Measurements from ENCODE around the gene ZBTB16.

The ZBTB16 gene

GRCh38 chr11:114254571-114255146 is 195.1 kb downstream of the ZBTB16 start:
- no peak for DNase-seq

- DNase-seq = no peak
Measured at GRCh38 chr11:114255289-114255688, 195.8 kb downstream of the ZBTB16 start.

GRCh38 chr11:114256176-114256966 is 196.9 kb downstream of the ZBTB16 start:
- DNase-seq = no peak

GRCh38 chr11:114256967-114257286 is 197.4 kb downstream of the ZBTB16 start:
- no peak for DNase-seq

- no peak for DNase-seq
Measured at GRCh38 chr11:114257621-114258558, 198.4 kb downstream of the ZBTB16 start.

- DNase-seq = no peak
Measured at GRCh38 chr11:114258696-114259095, 199.2 kb downstream of the ZBTB16 start.

- no peak for DNase-seq
Measured at GRCh38 chr11:114259124-114259526, 199.6 kb downstream of the ZBTB16 start.

- DNase-seq = no peak
Measured at GRCh38 chr11:114259551-114259983, 200.1 kb downstream of the ZBTB16 start.

- no peak for DNase-seq
Measured at GRCh38 chr11:114260077-114260476, 200.6 kb downstream of the ZBTB16 start.

- no peak for DNase-seq
Measured at GRCh38 chr11:114260483-114260882, 201.0 kb downstream of the ZBTB16 start.

- no peak for DNase-seq
Measured at GRCh38 chr11:114261791-114262190, 202.3 kb downstream of the ZBTB16 start.

GRCh38 chr11:114262681-114263512 is 203.4 kb downstream of the ZBTB16 start:
- DNase-seq = no peak

GRCh38 chr11:114263513-114264170 is 204.1 kb downstream of the ZBTB16 start:
- DNase-seq = no peak

GRCh38 chr11:114264381-114264780 is 204.9 kb downstream of the ZBTB16 start:
- no peak for DNase-seq

GRCh38 chr11:114265122-114265878 is 205.8 kb downstream of the ZBTB16 start:
- no peak for DNase-seq

- no peak for DNase-seq
Measured at GRCh38 chr11:114269498-114269897, 210.0 kb downstream of the ZBTB16 start.

- DNase-seq = no peak
Measured at GRCh38 chr11:114270531-114271270, 211.2 kb downstream of the ZBTB16 start.

- no peak for DNase-seq
Measured at GRCh38 chr11:114271316-114271715, 211.8 kb downstream of the ZBTB16 start.

- DNase-seq = no peak
Measured at GRCh38 chr11:114272311-114272710, 212.8 kb downstream of the ZBTB16 start.

GRCh38 chr11:114273071-114273470 is 213.6 kb downstream of the ZBTB16 start:
- DNase-seq = no peak
